Activated T-cell treated with anti-CD3 and anti-CD28 coated beads, Interleukin-2, amount 50 U/mL, for 4 hours (primary cell): ENCODE data around the gene C20orf173. TPM values are rescaled to one million over a fixed set of nuclear protein-coding genes. Genes with fewer than 3 reads are reported as not detected.

Experiments used
- ATAC-seq, 2 donors: fragments of 200-7000 bp; cut with Tn5 transposase; one replicate each; pipeline ENCODE4 v1.10.0; 2021
- DNase-seq: peaks from one replicate; pipeline ENCODE4 v3.0.0-alpha.2; 2020
- H3K27me3 Mint-ChIP-seq: one replicate; pipeline ENCODE4 v1.8.0; 2021; ENCODE audit warnings: low read depth, mixed read lengths
- H3K36me3 Mint-ChIP-seq: one replicate; pipeline ENCODE4 v1.8.0; 2022; ENCODE audit warnings: mixed read lengths; ENCODE audit not compliant: insufficient read depth
- H3K4me1 Mint-ChIP-seq: one replicate; pipeline ENCODE4 v1.8.0; 2021; ENCODE audit warnings: low read depth, mixed read lengths
- H3K4me3 Mint-ChIP-seq: one replicate; pipeline ENCODE4 v1.8.0; 2021; ENCODE audit warnings: mild to moderate bottlenecking, moderate library complexity, mixed read lengths
- H3K9me3 Mint-ChIP-seq: one replicate; pipeline ENCODE4 v1.8.0; 2021; ENCODE audit warnings: mixed read lengths
- total RNA-seq, 3 donors: library from RNA; stranded (reverse); gene quantifications; one replicate each; pipeline ENCODE4 v1.2.1, GENCODE V29; 2021

Gene C20orf173
- total RNA-seq, 3 donors from 2014 or later = not detected

DNA sequence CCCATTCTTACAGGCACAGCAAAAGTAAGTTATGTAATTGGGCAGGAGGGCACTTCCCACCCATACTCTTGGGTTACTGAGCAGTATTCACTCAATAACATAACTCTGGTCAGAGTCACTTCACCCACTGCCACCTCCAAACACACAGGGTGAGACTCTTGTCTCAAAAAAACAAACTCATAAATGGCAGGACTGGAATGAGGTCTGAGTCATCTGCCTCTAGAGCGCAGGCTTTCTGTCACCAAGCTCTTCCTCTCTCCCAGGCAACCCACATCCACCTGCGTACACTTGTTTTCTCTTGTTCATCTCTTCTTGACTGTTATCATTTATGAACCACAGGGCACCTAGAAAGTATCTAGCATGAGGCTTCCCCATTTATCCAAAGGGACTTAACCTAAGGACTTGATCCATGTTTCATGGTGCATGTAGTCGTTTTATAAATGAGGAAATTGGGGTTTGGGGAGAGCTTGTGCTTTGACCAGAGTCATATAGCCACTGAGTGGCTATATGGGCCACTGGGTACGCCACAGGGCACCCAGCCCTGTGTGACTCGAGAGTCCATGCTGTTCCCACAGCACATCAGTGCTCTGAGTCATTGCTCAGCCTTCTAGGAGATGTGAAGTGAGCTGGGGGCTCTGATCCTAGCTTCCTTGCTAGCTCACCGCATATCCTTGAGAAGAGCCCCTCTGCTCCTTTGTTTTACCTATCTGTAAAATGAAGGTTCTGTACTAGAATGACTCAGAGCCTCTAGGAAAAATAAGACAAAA lies 22.4 kb downstream of the C20orf173 start:
- H3K36me3 Mint-ChIP-seq = peaks cover 49% of the 10 kb centered on the region
- H3K27me3 Mint-ChIP-seq = no peaks in the 10 kb centered on the region
- no peak overlapping the region for H3K4me3 Mint-ChIP-seq
- peak; percentile 70 to 86 for ATAC-seq
- no peak for DNase-seq
- peaks cover 27% of the 10 kb centered on the region for H3K4me1 Mint-ChIP-seq
- no peaks in the 10 kb centered on the region for H3K9me3 Mint-ChIP-seq

DNA sequence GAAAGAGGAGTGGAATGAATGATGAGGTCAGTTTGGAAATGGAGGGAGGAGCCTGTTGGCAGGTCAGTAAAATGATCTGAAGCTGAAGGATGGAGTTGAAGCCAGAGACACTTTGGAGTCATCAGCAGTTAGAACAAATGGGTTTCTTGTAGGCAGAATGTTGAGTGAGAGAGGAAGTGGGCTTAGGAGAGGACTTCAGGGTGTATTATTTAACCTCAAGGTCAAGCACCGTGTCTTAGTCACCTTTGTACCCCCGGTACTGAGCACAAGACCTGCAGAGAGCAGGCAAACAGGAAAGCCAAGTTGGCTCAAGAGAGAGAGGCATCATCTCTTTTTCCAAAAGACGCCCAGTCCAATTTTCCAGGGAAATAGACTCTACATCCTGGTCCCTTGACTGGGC lies 23.3 kb downstream of the C20orf173 start:
- no peak for ATAC-seq
- peaks cover 47% of the 10 kb centered on the region for H3K36me3 Mint-ChIP-seq
- peaks cover 28% of the 10 kb centered on the region for H3K4me1 Mint-ChIP-seq
- no peaks in the 10 kb centered on the region for H3K9me3 Mint-ChIP-seq
- H3K4me3 Mint-ChIP-seq = no peak overlapping the region
- no peaks in the 10 kb centered on the region for H3K27me3 Mint-ChIP-seq
- DNase-seq = no peak

DNA sequence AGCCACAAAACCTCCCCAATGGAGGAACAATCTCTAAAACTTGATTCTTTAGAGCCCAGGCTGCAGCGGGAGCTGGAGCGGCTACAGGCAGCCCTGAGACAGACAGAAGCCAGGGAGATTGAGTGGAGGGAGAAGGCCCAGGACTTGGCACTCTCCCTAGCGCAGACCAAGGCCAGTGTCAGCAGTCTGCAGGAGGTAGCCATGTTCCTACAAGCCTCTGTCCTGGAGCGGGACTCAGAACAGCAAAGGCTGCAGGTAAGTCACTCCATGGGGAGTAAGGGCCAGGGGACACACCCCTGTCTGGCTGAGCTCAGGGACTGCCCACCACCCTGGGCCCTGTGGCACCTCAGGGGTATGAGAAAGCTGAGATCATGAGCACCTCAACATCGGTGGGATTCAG lies 24.7 kb downstream of the C20orf173 start:
- Mint-ChIP-seq H3K4me3 (no peak overlapping the region), H3K9me3 (no peaks in the 10 kb centered on the region), H3K36me3 (peaks cover 59% of the 10 kb centered on the region), H3K4me1 (peaks cover 28% of the 10 kb centered on the region), H3K27me3 (no peaks in the 10 kb centered on the region)
- ATAC-seq (no peak), DNase-seq (no peak)

DNA sequence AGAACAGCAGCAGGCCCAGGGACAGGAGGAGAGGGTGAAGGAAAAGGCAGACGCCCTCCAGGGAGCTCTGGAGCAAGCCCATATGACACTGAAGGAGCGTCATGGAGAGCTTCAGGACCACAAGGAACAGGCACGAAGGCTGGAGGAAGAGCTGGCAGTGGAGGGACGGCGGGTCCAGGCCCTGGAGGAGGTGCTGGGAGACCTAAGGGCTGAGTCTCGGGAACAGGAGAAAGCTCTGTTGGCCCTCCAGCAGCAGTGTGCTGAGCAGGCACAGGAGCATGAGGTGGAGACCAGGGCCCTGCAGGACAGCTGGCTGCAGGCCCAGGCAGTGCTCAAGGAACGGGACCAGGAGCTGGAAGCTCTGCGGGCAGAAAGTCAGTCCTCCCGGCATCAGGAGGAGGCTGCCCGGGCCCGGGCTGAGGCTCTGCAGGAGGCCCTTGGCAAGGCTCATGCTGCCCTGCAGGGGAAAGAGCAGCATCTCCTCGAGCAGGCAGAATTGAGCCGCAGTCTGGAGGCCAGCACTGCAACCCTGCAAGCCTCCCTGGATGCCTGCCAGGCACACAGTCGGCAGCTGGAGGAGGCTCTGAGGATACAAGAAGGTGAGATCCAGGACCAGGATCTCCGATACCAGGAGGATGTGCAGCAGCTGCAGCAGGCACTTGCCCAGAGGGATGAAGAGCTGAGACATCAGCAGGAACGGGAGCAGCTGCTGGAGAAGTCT lies 25.5 kb downstream of the C20orf173 start:
- H3K9me3 Mint-ChIP-seq = no peaks in the 10 kb centered on the region
- H3K4me1 Mint-ChIP-seq = peaks cover 28% of the 10 kb centered on the region
- DNase-seq (no peak), ATAC-seq (no peak)
- H3K27me3 Mint-ChIP-seq = no peaks in the 10 kb centered on the region
- H3K36me3 Mint-ChIP-seq = peaks cover 63% of the 10 kb centered on the region
- no peak overlapping the region for H3K4me3 Mint-ChIP-seq

DNA sequence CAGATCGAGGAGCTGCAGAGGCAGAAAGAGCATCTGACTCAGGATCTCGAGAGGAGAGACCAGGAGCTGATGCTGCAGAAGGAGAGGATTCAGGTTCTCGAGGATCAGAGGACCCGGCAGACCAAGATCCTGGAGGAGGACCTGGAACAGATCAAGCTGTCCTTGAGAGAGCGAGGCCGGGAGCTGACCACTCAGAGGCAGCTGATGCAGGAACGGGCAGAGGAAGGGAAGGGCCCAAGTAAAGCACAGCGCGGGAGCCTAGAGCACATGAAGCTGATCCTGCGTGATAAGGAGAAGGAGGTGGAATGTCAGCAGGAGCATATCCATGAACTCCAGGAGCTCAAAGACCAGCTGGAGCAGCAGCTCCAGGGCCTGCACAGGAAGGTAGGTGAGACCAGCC lies 26.2 kb downstream of the C20orf173 start:
- Mint-ChIP-seq H3K9me3 (no peaks in the 10 kb centered on the region), H3K27me3 (no peaks in the 10 kb centered on the region), H3K4me3 (no peak overlapping the region), H3K4me1 (peaks cover 28% of the 10 kb centered on the region), H3K36me3 (peaks cover 61% of the 10 kb centered on the region)
- ATAC-seq (no peak), DNase-seq (no peak)

DNA sequence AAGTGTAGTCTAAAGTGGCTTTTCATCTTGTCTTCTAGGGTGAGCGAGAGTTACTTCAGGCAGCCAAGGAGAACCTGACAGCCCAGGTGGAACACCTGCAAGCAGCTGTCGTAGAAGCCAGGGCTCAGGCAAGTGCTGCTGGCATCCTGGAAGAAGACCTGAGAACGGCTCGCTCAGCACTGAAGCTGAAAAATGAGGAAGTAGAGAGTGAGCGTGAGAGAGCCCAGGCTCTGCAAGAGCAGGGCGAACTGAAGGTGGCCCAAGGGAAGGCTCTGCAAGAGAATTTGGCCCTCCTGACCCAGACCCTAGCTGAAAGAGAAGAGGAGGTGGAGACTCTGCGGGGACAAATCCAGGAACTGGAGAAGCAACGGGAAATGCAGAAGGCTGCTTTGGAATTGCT lies 27.1 kb downstream of the C20orf173 start:
- H3K4me1 Mint-ChIP-seq = peaks cover 28% of the 10 kb centered on the region
- H3K4me3 Mint-ChIP-seq = no peak overlapping the region
- H3K27me3 Mint-ChIP-seq = no peaks in the 10 kb centered on the region
- ATAC-seq = no peak
- no peak for DNase-seq
- peaks cover 59% of the 10 kb centered on the region for H3K36me3 Mint-ChIP-seq
- H3K9me3 Mint-ChIP-seq = no peaks in the 10 kb centered on the region

DNA sequence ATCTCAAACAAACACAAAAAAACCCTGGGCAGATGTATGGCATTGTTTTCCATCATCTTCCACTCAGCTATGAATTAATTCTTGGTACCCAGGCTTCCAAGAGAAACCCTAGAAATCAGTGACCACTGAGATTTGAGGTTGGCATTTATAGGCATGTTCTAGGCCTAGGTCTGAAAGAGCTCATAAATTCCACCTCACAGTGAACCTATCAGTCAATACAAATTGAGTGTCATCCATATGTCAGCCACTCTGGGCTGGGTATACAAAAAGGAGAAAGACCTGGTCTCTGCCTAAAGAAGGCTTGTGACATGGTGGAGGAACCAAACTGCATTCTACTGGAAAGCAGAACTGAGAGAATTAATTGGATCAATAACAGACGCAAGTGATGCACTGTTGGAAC lies 30.2 kb downstream of the C20orf173 start:
- Mint-ChIP-seq H3K36me3 (peaks cover 59% of the 10 kb centered on the region), H3K4me3 (no peak overlapping the region), H3K27me3 (no peaks in the 10 kb centered on the region), H3K4me1 (peaks cover 13% of the 10 kb centered on the region), H3K9me3 (no peaks in the 10 kb centered on the region)
- no peak for DNase-seq
- no peak for ATAC-seq

DNA sequence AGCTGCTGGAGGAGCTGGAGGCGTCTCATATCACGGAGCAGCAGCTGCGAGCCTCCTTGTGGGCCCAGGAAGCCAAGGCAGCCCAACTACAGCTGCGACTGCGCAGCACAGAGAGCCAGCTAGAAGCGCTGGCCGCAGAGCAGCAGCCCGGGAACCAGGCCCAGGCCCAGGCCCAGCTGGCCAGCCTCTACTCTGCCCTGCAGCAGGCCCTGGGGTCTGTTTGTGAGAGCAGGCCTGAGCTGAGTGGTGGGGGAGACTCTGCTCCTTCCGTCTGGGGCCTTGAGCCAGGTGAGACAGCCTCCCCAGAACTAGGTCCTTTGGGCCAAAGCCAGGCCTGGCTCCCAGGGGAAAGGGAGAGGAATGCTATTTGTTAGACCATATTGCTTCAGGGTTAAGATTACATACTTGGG lies 31.7 kb downstream of the C20orf173 start:
- no peaks in the 10 kb centered on the region for H3K27me3 Mint-ChIP-seq
- H3K4me3 Mint-ChIP-seq = no peak overlapping the region
- H3K36me3 Mint-ChIP-seq = peaks cover 53% of the 10 kb centered on the region
- no peaks in the 10 kb centered on the region for H3K9me3 Mint-ChIP-seq
- DNase-seq (no peak), ATAC-seq (no peak)
- H3K4me1 Mint-ChIP-seq = peaks cover 14% of the 10 kb centered on the region

DNA sequence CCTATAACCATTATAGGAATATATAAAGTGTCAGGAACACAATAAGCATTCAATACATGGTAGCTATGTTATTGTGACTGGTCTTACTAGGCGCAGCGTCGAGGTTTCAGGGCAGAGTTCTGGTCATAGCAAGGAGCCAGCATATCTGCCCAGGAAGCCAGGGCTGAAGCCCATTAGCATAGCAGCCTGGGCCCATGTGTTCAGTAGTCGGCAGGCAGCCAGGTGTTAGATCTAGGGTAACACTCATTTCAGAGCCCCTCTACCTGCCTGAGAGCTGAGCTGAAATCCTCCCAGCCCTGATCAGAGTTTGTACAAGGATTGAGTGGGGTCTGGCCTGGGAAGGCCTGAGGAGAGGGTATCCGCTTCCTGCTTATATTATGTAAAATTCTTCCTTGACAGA lies 32.1 kb downstream of the C20orf173 start:
- DNase-seq (no peak), ATAC-seq (no peak)
- Mint-ChIP-seq H3K4me3 (no peak overlapping the region), H3K9me3 (no peaks in the 10 kb centered on the region), H3K4me1 (peaks cover 16% of the 10 kb centered on the region), H3K36me3 (peaks cover 49% of the 10 kb centered on the region), H3K27me3 (no peaks in the 10 kb centered on the region)

DNA sequence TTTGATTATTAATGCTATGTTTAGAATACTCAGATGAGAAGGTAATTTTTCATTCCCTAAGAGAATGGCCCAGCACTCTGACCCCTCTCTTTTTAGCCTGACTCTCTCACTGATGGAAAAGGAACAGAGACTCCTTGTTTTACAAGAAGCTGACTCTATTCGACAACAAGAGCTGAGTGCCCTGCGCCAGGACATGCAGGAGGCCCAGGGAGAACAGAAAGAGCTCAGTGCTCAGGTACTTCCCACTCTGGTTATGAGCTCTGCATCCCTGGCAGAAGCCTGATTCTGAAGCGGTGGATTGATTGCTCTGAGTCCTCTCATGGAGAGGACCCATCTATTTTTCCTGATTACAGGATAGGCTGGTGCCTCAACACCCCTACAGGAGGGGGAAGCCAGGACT lies 33.0 kb downstream of the C20orf173 start:
- no peaks in the 10 kb centered on the region for H3K27me3 Mint-ChIP-seq

DNA sequence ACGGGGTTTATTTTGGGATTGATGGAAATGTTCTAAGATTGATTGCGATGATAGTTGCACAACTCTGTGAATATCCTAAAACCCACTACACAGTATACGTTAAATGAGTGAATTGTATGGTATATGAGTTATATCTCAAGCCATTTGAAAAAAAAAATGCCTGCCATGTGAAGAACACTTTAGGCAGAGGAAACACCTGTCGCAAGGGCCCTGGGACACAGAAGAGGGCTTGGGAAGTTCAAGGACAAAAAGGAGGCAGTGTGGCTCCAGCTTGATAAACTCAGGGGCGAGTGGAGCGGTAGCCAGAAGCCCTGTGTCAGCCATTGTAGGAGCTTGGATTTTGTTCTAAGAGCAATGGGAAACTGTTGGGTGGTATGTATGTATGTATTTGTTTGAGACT lies 37.1 kb downstream of the C20orf173 start:
- H3K4me1 Mint-ChIP-seq = peaks cover 50% of the 10 kb centered on the region
- ATAC-seq (no peak), DNase-seq (no peak)
- peak overlapping the region; percentile 98 for H3K4me3 Mint-ChIP-seq
- H3K9me3 Mint-ChIP-seq = no peaks in the 10 kb centered on the region
- H3K36me3 Mint-ChIP-seq = peaks cover 32% of the 10 kb centered on the region
- H3K27me3 Mint-ChIP-seq = no peaks in the 10 kb centered on the region

More for the DNA sequence above, 33.0 kb downstream of the C20orf173 start:
- no peak for DNase-seq
- no peak for ATAC-seq
- H3K9me3 Mint-ChIP-seq = no peaks in the 10 kb centered on the region
- H3K36me3 Mint-ChIP-seq = peaks cover 45% of the 10 kb centered on the region
- peaks cover 20% of the 10 kb centered on the region for H3K4me1 Mint-ChIP-seq
- no peak overlapping the region for H3K4me3 Mint-ChIP-seq

DNA sequence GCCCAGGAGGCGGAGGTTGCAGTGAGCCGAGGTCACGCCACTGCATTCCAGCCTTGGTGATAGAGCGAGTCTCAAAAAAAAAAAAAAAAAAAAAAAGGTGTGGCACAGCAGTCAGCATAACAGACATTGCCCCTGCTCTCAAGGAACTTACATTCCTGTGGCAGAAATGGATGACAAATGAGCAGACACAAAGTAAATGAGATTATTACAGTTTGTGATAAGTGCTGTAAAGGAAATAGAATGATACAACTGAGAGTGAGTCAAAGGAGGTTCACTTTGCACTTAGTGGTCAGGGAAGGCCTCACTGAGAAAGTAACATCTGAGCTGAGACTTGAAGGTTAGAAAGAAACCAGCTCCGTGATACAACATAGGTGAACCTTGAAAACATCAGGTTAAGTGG lies 37.6 kb downstream of the C20orf173 start:
- peak; percentile 38 to 55 for ATAC-seq
- H3K36me3 Mint-ChIP-seq = peaks cover 32% of the 10 kb centered on the region

DNA sequence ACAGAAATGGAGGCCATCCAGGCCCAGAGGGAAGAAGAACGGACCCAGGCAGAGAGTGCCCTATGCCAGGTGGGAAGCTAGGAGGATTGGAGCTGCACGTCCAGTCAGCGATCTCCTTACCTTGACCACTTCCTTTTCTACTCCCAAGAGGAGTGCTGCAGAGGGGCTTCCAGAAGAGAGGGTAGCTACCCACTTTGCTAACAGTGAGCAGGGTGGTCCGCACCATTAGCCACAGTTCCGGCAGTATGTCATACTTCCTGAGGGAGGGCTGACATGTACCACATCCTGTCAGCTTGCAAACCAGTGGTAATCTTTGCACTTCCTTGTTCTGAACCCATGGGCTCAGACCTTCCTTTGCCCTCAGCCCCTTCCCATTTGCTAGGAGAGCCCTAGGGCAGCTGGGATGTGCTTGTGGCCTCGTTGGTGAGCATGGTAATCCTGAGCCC lies 38.7 kb downstream of the C20orf173 start:
- peak overlapping the region; percentile 98 for H3K4me3 Mint-ChIP-seq
- peaks cover 55% of the 10 kb centered on the region for H3K4me1 Mint-ChIP-seq
- no peaks in the 10 kb centered on the region for H3K9me3 Mint-ChIP-seq
- ATAC-seq = peak; percentile 99
- peak; percentile 44 for DNase-seq
- H3K36me3 Mint-ChIP-seq = peaks cover 29% of the 10 kb centered on the region
- H3K27me3 Mint-ChIP-seq = no peaks in the 10 kb centered on the region

More for the DNA sequence above, 37.6 kb downstream of the C20orf173 start:
- H3K4me3 Mint-ChIP-seq = peak overlapping the region; percentile 98
- no peaks in the 10 kb centered on the region for H3K27me3 Mint-ChIP-seq
- H3K9me3 Mint-ChIP-seq = no peaks in the 10 kb centered on the region
- no peak for DNase-seq
- H3K4me1 Mint-ChIP-seq = peaks cover 51% of the 10 kb centered on the region

DNA sequence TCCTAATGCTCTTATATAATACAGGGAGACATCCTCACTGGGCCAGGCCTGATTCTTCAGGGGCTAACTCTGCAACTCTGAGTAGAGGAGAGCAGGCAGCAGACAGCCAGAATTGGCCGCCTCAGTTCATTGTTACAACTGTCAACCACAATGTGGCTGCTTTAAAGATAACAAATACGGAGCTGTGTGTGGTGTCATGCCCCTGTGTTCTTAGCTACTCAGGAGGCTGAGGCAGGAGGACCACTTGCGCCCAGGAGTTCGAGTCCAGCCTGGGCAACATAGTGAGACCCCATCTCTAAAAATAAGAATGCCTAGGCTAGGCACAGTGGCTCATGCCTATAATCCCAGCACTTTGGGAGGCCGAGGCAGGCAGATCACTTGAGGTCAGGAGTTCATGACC lies 39.7 kb downstream of the C20orf173 start:
- no peaks in the 10 kb centered on the region for H3K27me3 Mint-ChIP-seq
- H3K4me3 Mint-ChIP-seq = peak overlapping the region; percentile 98
- DNase-seq (no peak), ATAC-seq (no peak)
- H3K4me1 Mint-ChIP-seq = peaks cover 52% of the 10 kb centered on the region
- peaks cover 20% of the 10 kb centered on the region for H3K36me3 Mint-ChIP-seq
- no peaks in the 10 kb centered on the region for H3K9me3 Mint-ChIP-seq

DNA sequence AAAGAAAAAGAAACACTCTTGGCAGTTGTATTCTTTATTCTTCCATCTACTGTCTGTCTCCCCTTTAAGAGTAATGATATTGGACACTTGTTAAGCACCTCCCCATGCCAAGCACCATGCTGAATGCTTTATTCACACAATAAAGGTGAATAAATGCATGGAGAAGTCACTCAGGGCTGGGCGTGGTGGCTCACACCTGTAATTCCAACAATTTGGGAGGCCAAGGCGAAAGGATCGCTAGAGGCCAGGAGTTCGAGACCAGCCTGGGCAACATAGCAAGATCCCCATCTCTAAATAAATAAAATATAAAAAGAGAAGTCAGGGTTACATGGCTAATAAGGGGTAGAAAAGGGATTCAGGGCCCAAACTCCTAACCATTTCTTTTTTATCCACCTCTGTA lies 42.0 kb downstream of the C20orf173 start:
- H3K36me3 Mint-ChIP-seq = peaks cover 20% of the 10 kb centered on the region
- no peak for ATAC-seq
- DNase-seq = no peak
- peaks cover 46% of the 10 kb centered on the region for H3K4me1 Mint-ChIP-seq
- H3K4me3 Mint-ChIP-seq = no peak overlapping the region
- H3K27me3 Mint-ChIP-seq = no peaks in the 10 kb centered on the region
- H3K9me3 Mint-ChIP-seq = no peaks in the 10 kb centered on the region
